Activated CD4-positive, alpha-beta T cell treated with anti-CD3 and anti-CD28 coated beads, Interleukin-2, amount 50 U/mL, for 48 hours (primary cell): ENCODE data around the gene FCN2.
"Not testable (repeated sequence)": the region's sequence is repeated elsewhere in the genome, so short reads cannot be mapped to it uniquely, and the experiment has no call there.

Experiments
- DNase-seq, 2 experiments: peaks; one replicate each; pipeline ENCODE4 v3.0.0-alpha.2; 2020

FCN2 gene

DNA sequence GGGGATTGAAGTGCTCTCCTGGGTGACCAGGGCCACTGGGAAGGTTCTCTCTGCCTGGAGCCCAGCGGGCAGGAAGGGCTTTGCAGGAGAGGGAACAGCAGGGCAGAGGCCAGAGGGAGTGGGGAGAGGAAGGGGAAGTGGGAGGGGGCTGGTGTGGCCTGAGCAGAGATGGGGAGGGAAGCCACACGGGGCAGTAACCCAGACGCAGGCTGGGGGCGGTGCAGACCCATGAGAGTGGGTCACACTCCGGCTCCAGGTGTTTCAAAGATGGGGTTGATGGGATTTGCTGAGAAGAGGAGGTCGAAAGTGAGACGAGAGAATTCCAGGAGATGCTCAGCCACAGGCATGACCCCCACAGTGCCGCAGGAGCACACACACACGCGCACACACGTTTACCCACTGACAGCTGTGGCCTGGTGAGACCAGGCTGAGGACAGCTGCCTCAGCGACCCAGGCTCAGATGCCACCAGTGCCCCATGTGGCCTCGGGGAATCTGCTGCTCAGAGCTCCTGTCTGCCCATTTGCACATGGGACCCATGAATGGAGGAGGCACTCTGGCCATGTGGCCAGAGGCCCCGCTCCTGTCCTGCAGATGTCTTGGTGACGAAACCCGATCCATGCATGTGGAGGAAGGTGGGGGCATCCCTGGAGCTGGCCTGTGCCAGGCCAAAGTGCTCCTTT, 32.7 kb upstream of the FCN2 start:
- DNase-seq: no peak

DNA sequence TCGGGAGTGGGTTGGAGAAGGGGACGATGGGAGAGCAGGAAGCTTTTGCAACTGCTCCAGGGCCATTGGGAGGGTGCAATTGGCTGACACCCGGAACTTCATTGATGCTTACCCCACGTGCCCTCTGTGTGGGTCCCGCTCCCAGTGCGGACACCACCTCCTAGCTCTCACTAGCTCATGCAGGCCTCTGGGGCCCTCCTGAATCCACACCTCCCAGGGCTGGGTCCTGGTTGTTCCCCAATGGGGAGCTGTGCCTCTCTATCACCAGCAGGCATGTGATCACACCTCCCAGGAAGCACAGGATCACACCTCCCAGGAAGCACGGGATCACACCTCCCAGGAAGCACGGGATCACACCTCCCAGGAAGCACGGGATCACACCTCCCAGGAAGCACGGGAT, 32.1 kb upstream of the FCN2 start:
- DNase-seq: no peak

DNA sequence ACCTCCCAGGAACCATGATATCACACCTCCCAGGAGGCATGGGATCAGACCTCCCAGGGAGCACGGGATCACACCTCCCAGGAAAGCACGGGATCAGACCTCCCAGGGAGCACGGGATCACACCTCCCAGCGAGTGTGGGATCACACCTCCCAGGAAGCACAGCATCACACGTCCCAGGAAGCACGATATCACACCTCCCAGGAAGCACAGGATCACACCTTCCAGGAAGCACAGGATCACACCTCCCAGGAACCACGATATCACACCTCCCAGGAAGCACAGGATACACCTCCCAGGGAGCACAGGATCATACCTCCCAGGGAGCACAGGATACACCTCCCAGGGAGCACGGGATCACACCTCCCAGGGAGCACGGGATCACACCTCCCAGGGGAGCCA, 30.0 kb upstream of the FCN2 start:
- no peak for DNase-seq

DNA sequence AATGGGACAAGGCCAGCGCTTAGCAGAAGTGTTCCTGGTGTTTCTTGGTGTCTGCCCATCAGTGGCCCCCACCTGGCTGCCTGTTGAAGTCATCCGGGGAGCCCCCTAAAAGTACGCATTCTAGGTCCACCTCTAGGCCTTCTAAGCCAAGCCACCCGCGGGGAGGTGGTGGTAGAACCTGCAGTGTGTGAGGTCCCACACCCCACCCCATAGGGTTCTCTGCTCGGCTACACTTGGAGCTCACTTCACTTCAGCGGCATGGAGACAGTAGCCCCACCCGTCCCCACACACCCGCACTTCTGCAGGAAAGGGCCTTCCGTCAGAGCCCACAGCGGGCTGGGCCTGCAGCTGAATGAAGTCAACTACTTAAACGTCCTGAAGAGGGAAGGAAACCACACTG, 29.6 kb upstream of the FCN2 start:
- DNase-seq: no peak

DNA sequence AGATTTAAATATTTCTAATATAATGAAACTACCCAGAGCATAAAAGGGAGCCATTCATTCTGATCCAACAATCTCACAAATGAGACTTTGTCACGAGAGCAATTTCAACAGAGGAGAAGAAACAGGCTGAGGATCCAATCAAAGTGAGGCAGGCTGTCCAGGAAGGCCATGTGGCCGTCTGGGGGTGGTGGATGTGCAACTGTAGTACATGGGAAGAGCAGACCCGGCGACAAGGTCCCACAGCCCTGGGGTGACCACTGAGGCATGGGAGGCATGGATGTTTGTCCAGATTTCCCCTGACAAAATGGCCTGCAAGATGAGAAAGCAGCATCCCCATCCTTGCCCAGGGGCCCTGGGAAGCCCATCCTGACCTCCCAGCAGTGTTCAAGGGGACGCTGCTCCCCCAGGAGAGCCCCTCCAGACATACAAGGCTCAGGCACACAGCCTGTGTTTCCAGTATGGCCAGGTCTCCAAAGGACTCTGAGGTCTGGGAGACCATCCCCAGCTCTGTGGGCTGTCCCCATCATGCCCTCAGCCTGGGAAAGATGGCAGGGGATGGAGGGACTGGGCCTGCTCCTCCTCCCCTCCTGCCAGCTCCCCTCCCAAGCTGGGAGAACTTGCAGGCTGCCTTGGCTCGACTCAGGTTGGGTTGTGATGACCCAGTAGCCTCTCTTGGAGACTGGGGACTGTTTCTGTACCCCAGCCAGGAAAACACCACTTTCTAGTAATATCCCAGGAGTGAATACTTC, 27.5 kb upstream of the FCN2 start:
- no peak for DNase-seq

DNA sequence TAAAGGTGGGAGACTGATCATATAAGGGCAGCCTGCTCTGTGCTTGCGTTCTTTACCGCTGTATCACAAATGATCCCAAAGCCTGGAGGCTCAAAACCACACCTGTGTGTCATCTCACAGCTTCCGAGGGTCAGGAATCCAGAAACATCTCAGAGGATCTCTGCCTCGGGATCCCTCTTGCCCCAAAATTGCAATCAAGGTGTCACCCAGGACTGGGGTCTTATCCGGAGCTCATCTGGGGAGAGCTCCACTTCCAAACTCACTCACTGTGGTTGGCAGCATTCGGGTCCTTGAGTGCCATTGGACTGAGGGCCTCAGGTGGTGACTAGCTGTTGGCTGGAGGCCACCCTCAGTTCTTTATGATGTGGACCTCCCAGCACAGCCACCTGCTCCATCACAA, 26.7 kb upstream of the FCN2 start:
- no peak for DNase-seq

DNA sequence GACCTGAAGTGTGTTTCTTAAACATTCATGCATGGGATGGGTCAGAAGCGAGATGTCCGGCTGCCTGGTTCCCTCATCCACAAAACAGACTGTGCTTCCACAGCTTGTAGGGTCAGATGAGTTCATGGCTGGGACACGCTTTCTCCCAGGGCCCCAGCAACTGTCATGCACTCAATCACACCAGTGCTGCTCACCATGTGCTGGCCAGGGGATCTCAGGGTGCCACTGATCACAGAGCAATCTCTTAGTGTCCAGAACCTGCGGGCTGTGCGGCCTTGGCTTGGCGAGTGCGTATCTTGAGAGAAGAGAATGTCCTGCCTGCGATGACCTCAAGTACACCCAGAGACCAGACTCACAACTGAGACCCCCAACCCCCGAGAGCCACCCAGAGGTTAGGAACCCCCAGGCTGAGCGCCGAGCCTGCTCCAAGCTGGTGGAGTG, 26.0 kb upstream of the FCN2 start:
- no peak for DNase-seq

DNA sequence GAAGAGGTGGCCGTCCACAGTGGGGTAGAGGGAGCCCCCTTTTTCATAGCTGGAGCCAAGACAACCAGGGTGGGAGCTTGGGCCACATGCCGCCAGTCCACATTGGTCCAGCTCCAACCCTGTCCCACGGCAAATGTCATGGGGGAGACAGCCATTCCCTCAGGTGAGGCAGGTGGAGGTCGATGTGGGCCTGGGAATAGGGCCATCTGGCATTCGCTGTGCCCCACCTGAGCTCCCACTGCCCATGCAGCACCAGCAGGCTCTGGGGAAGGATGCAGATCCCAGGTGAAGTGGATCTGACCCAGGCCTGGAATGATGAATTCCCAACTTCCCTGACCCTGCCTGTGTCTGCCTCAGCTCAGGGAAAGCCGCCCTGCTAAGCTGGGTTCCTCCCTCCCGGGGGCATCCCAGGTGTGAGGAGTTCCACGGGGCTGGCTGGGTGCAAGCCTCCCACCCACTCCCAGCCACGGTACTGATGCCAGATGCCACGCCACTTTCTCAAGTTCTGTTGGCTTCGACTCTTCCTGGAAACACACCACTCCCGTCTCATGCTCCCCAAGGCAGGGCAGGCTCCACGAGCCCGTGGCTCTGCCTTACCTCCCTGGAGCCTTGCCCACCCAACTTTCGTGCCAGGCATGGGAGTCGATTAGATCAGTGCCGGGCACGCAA, 25.2 kb upstream of the FCN2 start:
- no peak for DNase-seq

DNA sequence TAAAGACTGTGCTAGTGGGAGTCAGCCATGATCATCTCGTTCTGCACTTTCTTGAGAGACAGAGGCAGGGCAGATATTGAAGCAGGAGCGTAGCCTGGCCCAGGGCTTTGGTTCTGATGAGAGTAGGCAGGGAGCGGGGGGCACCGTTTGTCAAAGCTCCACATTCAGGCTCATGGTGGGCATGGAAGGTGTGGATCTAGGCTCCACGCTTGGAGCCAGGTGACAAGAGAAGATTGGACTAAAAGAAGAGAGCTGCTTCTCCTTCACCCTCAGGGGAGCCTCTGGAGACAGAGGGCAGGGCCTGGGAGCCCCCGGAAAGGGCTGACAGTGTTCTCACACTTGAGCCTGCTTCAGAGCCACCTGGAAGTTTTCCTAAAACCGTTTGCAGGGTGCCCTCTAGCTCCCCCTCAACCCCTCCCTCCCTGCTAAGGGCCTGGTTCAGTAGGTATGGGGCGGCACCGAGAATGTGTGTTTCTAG, 24.7 kb upstream of the FCN2 start:
- no peak for DNase-seq

DNA sequence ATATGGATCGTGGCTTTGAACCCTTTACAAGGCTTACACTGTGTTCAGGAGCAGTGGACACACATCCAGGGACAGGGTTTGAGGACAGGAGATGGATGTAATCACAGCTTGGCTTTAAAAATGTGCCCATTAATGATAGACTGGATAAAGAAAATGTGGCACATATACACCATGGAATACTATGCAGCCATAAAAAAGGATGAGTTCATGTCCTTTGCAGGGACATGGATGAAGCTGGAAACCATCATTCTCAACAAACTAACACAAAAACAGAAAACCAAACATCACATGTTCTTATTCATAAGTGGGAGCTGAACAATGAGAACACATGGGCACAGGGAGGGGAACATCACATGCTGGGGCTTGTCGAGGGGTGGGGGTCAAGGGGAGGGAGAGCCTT, 23.2 kb upstream of the FCN2 start:
- not testable (repeated sequence) for DNase-seq

DNA sequence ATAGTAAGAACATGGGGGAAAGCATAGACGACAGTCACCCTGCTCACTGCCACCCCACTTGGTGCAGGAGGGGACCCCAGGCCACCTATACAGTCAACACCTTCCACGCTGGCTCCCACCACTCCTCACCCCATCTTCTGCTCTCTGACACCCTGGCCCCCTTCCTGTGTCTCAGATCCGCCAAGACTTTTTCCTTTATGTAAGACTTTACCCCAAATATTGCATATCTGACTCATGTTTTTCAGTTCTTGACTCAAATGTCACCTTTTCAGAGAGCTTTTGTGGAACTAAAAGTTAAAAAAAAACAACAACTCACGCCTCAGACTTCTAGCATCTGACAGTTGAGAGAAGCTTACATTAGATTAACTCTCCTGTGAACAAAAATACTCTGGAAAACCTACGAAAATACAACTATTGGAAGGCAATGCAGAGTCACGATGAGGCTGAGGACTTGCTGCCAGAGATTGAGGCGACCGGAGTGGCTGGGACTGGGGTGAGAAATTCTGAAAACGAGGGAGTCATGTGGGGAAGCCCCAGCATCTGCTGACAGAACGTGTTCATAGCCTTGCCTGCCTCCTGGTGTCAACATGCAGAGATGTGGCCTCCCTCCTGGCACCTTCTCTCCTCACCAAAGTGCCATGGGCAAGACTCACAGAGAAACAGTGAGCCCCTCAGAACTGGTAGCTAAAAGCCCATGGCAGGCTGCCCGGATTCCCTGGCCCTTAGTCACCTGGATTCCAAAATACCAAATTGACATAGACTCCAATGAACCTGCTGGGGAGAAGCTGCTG, 22.4 kb upstream of the FCN2 start:
- peak; percentile 59 to 72 for DNase-seq

DNA sequence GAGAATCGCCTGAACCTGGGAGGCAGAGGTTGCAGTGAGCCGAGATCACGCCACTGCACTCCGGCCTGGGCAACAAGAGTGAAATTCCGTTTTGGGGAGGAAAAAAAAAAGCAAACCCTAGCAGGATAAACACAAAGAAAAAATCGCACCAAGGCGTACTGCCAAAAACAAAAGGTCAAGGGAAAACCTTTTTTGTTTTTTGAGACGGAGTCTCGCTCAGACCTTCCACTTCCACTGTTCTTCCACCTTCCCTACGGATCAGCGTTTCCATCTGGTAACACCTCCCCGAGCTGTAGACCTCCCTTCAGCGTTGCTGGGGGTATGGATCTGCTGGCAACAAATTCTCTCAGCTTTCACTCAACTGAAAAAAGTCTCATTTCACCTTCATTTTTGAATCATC, 20.1 kb upstream of the FCN2 start:
- no peak for DNase-seq

DNA sequence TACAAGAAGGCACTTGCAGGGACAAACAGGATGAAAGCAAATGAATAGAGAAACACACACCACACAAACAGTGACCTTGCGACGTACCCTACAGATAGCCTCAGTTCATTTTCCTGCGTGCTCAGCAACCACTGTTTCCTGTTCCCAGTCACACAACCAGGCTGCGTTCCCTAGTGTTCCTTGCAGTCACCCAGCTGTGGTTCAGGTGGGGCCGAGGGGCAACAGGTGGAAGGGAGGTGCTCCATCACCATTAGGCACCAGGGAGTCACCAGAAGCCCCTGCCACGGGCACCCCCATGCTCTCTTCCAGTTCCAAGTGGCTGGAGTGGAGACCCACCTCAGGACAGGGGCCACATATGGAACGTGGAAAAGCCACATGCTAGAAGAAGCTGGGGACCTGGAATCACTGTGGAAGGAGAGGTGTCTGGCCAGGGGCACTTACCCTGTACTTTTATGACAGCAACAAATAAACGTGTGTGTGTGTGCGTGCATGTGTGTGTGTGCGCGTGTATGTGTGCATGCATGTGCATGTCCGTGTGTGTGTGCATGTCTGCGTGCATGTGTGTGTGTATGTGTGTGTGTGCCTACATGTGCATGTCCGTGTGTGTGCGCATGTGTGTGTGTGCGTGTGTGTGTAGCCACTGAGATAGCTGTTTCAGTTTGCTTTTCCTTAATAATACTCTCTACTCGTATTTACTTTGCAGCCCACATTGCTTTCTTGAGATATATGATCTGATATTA, 18.8 kb upstream of the FCN2 start:
- no peak for DNase-seq

DNA sequence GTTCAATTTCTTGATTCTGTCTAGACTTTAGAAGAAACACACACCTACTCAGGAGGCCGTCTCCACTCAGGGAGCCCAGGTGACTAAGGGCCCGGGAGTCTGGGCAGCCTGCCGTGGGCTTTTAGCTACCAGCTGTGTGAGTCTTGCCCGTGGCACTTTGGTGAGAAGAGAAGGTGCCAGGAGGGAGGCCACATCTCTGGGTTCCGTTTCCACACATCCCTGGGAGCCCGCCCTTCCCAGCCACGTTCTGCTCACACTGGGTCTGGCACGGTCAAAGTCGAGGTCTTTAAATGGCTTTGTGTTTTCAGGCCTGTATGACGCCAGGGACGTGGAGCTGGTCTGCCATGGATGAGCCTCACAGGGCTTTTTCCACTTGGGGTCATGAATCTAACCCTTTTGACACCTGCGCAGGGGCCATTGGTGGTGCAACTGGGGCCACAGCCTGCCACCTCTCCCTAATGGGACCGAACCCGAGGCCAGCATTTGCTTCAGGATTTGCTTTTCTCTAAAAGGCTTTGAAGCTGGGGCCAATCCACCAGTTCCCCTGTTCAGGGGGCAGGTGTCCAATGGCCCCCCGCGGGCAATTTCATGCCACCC, 17.2 kb upstream of the FCN2 start:
- DNase-seq: no peak

DNA sequence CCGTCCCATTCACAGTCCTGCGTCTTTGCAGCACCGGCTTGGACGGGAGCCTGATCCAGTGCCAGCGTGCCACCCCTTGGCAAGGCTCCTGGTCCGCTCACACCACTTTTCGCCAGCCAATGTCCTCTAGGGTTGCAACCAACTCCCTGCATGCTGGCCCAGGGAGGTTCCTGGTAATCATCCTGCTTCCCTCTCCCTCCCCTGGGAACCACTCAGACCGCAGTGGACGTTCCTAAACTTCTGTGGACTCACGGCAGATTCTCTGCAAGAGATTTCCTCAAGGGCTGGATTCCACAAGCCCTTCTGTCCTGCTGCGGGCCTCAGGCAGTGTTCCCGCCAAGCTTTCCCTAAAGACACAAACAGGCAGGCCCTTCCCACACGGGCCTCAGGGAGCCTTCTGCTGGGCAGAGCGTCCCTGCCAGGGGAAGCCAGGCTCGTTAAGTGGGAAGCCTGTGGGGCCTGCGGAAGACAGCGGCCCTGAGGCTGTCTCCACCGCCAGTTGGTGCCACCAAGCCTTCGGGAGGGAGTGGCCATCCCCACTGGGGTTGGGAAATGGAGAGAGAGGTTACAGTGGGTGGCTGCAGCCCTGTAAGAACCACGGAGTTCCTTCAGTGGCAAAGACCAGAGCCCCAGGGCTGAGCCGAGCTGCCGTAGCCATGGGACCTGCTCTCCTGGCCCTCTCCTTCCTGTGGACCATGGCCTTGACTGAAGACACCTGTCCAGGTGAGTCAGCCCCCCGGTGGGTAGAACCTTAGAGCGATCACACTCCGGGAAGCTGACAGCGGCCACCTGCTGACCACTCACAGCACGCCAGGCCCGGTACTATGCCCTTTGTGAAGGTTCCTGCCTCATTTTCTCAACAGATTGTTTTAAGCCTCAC, 16.4 kb upstream of the FCN2 start:
- no peak for DNase-seq

DNA sequence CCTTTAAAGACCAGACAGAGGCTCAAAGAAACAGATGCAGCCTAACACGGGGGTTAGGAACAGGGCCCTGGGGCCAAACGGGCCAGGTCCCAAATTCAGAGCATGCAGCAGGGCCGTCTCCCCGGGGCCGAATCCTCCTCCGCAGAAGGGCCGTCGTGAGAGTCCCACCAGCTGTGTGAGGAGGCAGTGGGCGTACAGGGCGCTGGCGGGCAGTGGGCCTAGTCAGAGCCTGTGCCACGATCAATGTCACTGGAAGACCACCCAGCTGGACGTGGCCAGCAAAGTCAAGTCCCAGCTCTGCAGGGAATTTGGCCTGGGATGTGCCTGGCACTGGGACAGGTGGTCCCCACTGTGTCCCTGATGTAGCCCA, 15.8 kb upstream of the FCN2 start:
- DNase-seq: no peak

DNA sequence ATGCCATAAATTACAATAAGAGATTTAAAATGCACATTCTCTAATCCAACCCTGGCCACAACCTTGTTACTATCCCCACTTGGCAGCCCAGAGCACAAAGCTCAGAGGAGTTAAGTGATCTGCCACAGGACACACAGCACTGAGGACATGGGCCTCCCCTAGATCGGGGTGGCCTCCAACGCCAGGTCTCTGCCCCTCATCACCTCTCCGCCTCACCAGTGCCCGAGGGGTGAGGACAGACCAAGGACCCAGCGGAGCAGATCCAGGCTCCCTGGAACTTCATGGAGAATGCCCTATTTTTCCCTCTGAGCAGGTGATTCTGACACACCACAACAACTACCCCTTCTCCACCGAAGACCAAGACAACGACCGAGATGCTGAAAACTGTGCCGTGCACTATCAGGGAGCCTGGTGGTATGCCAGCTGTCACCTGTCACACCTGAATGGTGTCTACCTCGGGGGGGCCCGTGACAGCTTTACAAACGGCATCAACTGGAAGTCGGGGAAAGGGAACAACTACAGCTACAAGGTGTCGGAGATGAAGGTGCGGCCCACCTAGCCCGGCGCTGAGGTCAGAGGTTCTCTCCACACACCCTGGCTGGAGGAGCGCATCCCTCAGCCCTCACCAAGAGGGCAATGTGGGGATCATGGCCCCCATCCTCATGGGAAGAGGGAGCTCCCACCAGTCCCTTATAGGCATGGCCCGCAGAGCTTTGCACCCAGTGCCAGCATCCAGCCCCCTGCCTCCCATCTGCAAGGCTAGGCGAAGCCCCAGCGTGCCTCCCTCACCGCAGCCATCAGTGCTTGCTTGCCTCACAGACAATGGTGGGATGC, 12.5 kb upstream of the FCN2 start:
- no peak for DNase-seq

DNA sequence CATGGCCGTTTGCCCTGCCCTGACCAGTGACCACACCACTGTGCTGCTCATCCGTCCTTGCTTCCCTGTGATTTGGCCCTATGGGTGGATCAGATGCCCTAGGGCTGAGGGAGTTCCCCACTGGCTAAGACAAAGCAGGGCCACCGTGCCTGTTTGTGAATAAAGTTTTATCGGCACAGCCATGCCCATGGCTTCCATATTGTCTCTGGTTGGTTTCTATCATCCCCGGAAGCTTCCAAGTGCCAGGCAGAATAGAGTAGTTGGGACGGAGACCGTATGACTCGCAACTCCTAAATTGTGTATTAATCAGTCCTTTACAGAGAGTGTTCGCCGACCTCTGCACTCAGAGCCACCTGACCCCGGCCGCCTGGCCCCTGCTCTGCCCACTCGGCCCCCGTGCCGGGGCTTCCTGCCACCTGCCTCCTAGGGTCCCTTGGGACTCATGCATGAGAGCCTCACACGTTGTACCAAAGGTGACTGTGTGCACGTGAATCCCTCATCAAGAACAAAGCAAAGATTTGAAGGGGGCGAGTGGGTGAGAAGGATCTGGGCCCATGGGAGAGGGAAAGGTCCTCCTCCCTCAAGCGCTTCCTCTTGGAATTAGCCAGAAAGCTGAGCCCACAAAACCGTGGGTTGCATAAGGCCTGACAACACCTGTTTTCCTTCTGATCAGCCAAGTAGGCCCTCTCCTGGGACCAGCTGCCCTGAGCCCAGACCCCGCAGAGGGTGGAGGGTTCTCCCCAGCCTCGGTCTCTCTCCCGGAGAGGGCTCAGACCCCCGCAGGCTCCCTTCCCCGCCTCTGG, 11.7 kb upstream of the FCN2 start:
- DNase-seq: no peak
